Measurements from ENCODE around the gene ZNF330. TPM values are rescaled to one million over a fixed set of nuclear protein-coding genes. Genes with fewer than 3 reads are reported as not detected.

ZNF330 gene
- total and polyA plus RNA-seq, 9 donors = 11.9 to 41.8 (median 34.5) TPM

DNA sequence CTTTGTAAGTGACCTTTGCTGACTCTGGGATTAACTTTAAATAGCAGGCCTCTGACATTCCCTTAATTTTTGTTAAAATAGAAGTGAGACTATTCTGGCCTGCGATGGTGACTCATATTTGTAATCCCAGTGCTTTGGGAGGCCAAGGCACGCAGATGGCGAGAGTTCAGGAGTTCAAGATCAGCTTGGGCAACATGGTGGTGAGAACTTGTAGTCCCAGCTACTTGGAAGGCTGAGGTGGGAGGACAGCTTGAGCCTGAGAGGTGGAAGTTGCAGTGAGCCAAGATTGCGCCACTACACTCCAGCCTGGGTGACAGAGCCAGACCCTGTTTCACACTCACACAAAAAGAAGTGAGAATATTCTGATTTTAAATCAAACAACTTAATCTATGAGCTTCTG, 27.3 kb downstream of the ZNF330 start:
- Histone ChIP-seq H3K27me3 (no peaks in the 10 kb centered on the region), H3K9me3 (no peaks in the 10 kb centered on the region), H3K4me3 (no peak overlapping the region), H3K36me3 (no peaks in the 10 kb centered on the region), H3K4me1 (ENCODE audit: insufficient read depth) (no peaks in the 10 kb centered on the region), H3K27ac (no peak overlapping the region)
- no peak for DNase-seq
- WGBS, 3 donors = 74 to 84% (median 79%) methylated on average over 4 of the region's 4 CpGs
- intact Hi-C loops (cut with DNase I) = no loop called here
- no peak for TF ChIP-seq EP300 (IDR thresholded peaks at IDR 0.05)

GRCh38 chr4:141248486-141248885, 27.8 kb downstream of the ZNF330 start:
- H3K36me3 ChIP-seq = no peaks in the 10 kb centered on the region
- no peak for DNase-seq
- H3K27me3 ChIP-seq = no peaks in the 10 kb centered on the region
- H3K27ac ChIP-seq = no peak overlapping the region
- H3K4me3 ChIP-seq = no peak overlapping the region
- TF ChIP-seq CTCF (IDR thresholded peaks at IDR 0.05) = no peak
- TF ChIP-seq POLR2A (IDR thresholded peaks at IDR 0.05) = no peak
- no peak for TF ChIP-seq EP300 (IDR thresholded peaks at IDR 0.05)
- no peaks in the 10 kb centered on the region for H3K9me3 ChIP-seq
- no peaks in the 10 kb centered on the region for H3K4me1 ChIP-seq (ENCODE audit: insufficient read depth)
- intact Hi-C loops (cut with DNase I) = no loop called here

- TF ChIP-seq EP300 (IDR thresholded peaks at IDR 0.05) = no peak
- intact Hi-C loops (cut with DNase I) = no loop called here
- Histone ChIP-seq H3K27ac (no peak overlapping the region), H3K4me1 (ENCODE audit: insufficient read depth) (no peaks in the 10 kb centered on the region), H3K27me3 (no peaks in the 10 kb centered on the region), H3K4me3 (no peak overlapping the region), H3K9me3 (no peaks in the 10 kb centered on the region), H3K36me3 (no peaks in the 10 kb centered on the region)
- no peak for DNase-seq
Measured at GRCh38 chr4:141254326-141254725, 33.6 kb downstream of the ZNF330 start.

GRCh38 chr4:141255016-141255415, 34.3 kb downstream of the ZNF330 start:
- Histone ChIP-seq H3K27me3 (no peaks in the 10 kb centered on the region), H3K27ac (no peak overlapping the region), H3K9me3 (no peaks in the 10 kb centered on the region), H3K4me1 (ENCODE audit: insufficient read depth) (no peaks in the 10 kb centered on the region), H3K36me3 (no peaks in the 10 kb centered on the region), H3K4me3 (no peak overlapping the region)
- TF ChIP-seq EP300 (IDR thresholded peaks at IDR 0.05) (no peak), POLR2A (IDR thresholded peaks at IDR 0.05) (no peak), CTCF (IDR thresholded peaks at IDR 0.05) (no peak)
- intact Hi-C loops (cut with DNase I) = no loop called here
- no peak for DNase-seq
- WGBS, 3 donors = 85 to 97% (median 94%) methylated on average over 2 of the region's 2 CpGs

- Histone ChIP-seq H3K4me1 (ENCODE audit: insufficient read depth) (no peaks in the 10 kb centered on the region), H3K36me3 (no peaks in the 10 kb centered on the region), H3K27ac (no peak overlapping the region), H3K9me3 (no peaks in the 10 kb centered on the region), H3K4me3 (no peak overlapping the region), H3K27me3 (no peaks in the 10 kb centered on the region)
- TF ChIP-seq POLR2A (IDR thresholded peaks at IDR 0.05) (no peak), EP300 (IDR thresholded peaks at IDR 0.05) (no peak), CTCF (IDR thresholded peaks at IDR 0.05) (no peak)
- intact Hi-C loops (cut with DNase I) = no loop called here
- DNase-seq = no peak
Measured at GRCh38 chr4:141258558-141258957, 37.9 kb downstream of the ZNF330 start.

DNA sequence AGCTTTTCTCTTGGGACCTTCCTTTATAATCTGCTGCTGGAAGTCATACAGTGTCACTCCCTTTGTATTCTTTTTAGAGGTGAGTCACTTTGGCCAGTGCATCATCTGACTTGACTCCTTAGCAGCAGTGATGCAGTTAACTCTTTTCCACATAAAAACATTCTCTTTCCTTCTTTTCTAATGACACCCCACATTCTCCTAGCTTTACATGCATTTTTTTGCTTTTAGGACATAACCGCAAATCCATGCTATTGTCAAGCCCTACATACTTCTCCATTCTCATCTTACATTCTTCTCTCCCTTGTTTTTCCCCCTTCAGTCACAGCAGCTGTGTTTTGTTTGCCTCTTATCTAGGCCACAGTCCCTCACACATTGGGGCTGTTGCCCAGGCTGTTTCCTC, 55.1 kb downstream of the ZNF330 start:
- no peak for DNase-seq

More for the DNA sequence above, 55.1 kb downstream of the ZNF330 start:
- Histone ChIP-seq H3K27me3 (no peaks in the 10 kb centered on the region), H3K27ac (no peak overlapping the region), H3K36me3 (no peaks in the 10 kb centered on the region), H3K9me3 (no peaks in the 10 kb centered on the region), H3K4me3 (no peak overlapping the region), H3K4me1 (ENCODE audit: insufficient read depth) (no peaks in the 10 kb centered on the region)
- TF ChIP-seq CTCF (IDR thresholded peaks at IDR 0.05) (no peak), EP300 (IDR thresholded peaks at IDR 0.05) (no peak), POLR2A (IDR thresholded peaks at IDR 0.05) (no peak)
- intact Hi-C loops (cut with DNase I) = no loop called here
- WGBS, 3 donors = 15 to 48% (median 46%) methylated on average over 1 of the region's 1 CpG
